Gastrocnemius medialis (tissue), 4 donors: ENCODE results near the gene FOXK1.

ENCODE experiments used
- CTCF ChIP-seq, 5 experiments: fragments of 450-650 bp in 3 of 5; fragments of 200-600 bp in 2 of 5; sonication (generic) in 2 of 5; IDR thresholded peaks in 4 of 5; conservative IDR thresholded peaks in 1 of 5; 1 replicate in 4 of 5; 2 replicates in 1 of 5; pipeline ENCODE4 v1.5.1; 2016 to 2019; ENCODE audit warnings: antibody characterized with exemption in 5 of 5, mild to moderate bottlenecking in 3 of 5, moderate library complexity in 3 of 5
- POLR2A ChIP-seq, 2 donors: fragments of 450-650 bp; IDR thresholded peaks; one replicate each; pipeline ENCODE4 v1.6.1; 2017; ENCODE audit warnings: antibody characterized with exemption in 2 of 2, mild to moderate bottlenecking in 2 of 2, moderate library complexity in 2 of 2

- TF ChIP-seq POLR2A (IDR thresholded peaks at IDR 0.05) (no peak), CTCF (IDR thresholded peaks at IDR 0.05 in 4 of 5, conservative IDR thresholded peaks at IDR 0.05 in 1 of 5) (peak in 1 of 5 experiments; percentile 7)
Observed at GRCh38 chr7:4682621-4683042, 537 bp downstream of the FOXK1 start.
